Fibroblast of the aortic adventitia (primary cell): ENCODE measurements around the gene FBXO28. TPM values are rescaled to one million over a fixed set of nuclear protein-coding genes. Genes with fewer than 3 reads are reported as not detected.
A peak's percentile ranks its signal among the peaks of the same experiment; 100 is the strongest.

Experiments used
- DNase-seq: peaks from one replicate; pipeline ENCODE4 v3.0.0-alpha.2; 2010; ENCODE audit warnings: low read depth
- H3K4me3 ChIP-seq: 2 replicates; pipeline ENCODE4 v1.5.1; 2011; ENCODE audit warnings: low read depth, mild to moderate bottlenecking, control low read depth, low read length, moderate library complexity
- CTCF ChIP-seq: IDR thresholded peaks from 2 replicates; pipeline ENCODE4 v1.5.1; 2011; ENCODE audit warnings: mild to moderate bottlenecking, low read length, control low read depth, inconsistent platforms; ENCODE audit not compliant: insufficient read depth
- total RNA-seq: library from RNA; depleted of rRNA; stranded (reverse); fragments of >200 nt; gene quantifications from 2 replicates; pipeline ENCODE4 v1.2.3, GENCODE V29; 2012; ENCODE audit warnings: low replicate concordance

The FBXO28 gene
- total RNA-seq, 1 donor, result 37.1 TPM

- no peak for DNase-seq
- no peak overlapping the region for H3K4me3 ChIP-seq
- no peak for TF ChIP-seq CTCF
These were observed 18.6 kb upstream of the FBXO28 start for GRCh38 chr1:224095339-224095738.

GRCh38 chr1:224095867-224096266 is 18.0 kb upstream of the FBXO28 start:
- no peak for DNase-seq
- no peak for TF ChIP-seq CTCF
- no peak overlapping the region for H3K4me3 ChIP-seq

- H3K4me3 ChIP-seq, result no peak overlapping the region
- TF ChIP-seq CTCF, result no peak
- no peak for DNase-seq
These were observed 17.1 kb upstream of the FBXO28 start for GRCh38 chr1:224096773-224097172.

- DNase-seq, result no peak
- TF ChIP-seq CTCF, result no peak
- no peak overlapping the region for H3K4me3 ChIP-seq
These were observed 15.9 kb upstream of the FBXO28 start for GRCh38 chr1:224098007-224098406.

GRCh38 chr1:224106568-224107281 is 7.2 kb upstream of the FBXO28 start:
- DNase-seq, result peak; percentile 42
- H3K4me3 ChIP-seq, result no peak overlapping the region
- peak; percentile 53 for TF ChIP-seq CTCF

GRCh38 chr1:224107282-224107625 is 6.7 kb upstream of the FBXO28 start:
- H3K4me3 ChIP-seq, result no peak overlapping the region
- DNase-seq, result no peak
- TF ChIP-seq CTCF, result no peak

- no peak overlapping the region for H3K4me3 ChIP-seq
- TF ChIP-seq CTCF, result no peak
- no peak for DNase-seq
These were observed 4.9 kb upstream of the FBXO28 start for GRCh38 chr1:224108991-224109390.
